Prostate gland (tissue), 2 donors: ENCODE data around the gene PSMB5.

Experiments used
- CTCF ChIP-seq, 4 experiments: fragments of 200-600 bp in 2 of 4; fragments of 450-650 bp in 2 of 4; sonication (generic) in 2 of 4; IDR thresholded peaks; 1 replicate in 3 of 4; 2 replicates in 1 of 4; pipeline ENCODE4 v1.5.1; 2016 to 2019; ENCODE audit warnings: antibody characterized with exemption in 4 of 4, mild to moderate bottlenecking in 2 of 4, moderate library complexity in 2 of 4
- POLR2A ChIP-seq: fragments of 450-650 bp; IDR thresholded peaks from one replicate; pipeline ENCODE4 v1.6.1; 2016; ENCODE audit warnings: antibody characterized with exemption, mild to moderate bottlenecking
- POLR2AphosphoS5 ChIP-seq: sonication (generic); formaldehyde crosslinking; IDR thresholded peaks from one replicate; pipeline ENCODE4 v1.6.1; 2017; ENCODE audit warnings: antibody characterized with exemption

- TF ChIP-seq POLR2AphosphoS5 (no peak), CTCF (IDR thresholded peaks at IDR 0.05) (no peak), POLR2A (no peak)
These were observed 17.6 kb downstream of the PSMB5 start for GRCh38 chr14:23017091-23017490.
